BLaER1 treated with 17β-estradiol and CSF1 and Interleukin-3, amounts not matched to agents 10 nM and 100 nM (cell line): ENCODE measurements around the gene WFS1.

Experiments
- H3K27ac ChIP-seq, 11 experiments: shearing (Covaris generic); formaldehyde crosslinking; 2 replicates each; pipeline ENCODE4 v1.8.1; 2022
- H3K27me3 ChIP-seq, 11 experiments: shearing (Covaris generic); formaldehyde crosslinking; 2 replicates each; pipeline ENCODE4 v1.8.1; 2022
- H3K36me3 ChIP-seq, 11 experiments: shearing (Covaris generic); formaldehyde crosslinking; 2 replicates each; pipeline ENCODE4 v1.8.1; 2022
- H3K4me1 ChIP-seq, 10 experiments: shearing (Covaris generic); formaldehyde crosslinking; 2 replicates each; pipeline ENCODE4 v1.8.1; 2022
- H3K4me2 ChIP-seq, 11 experiments: shearing (Covaris generic); formaldehyde crosslinking; 2 replicates each; pipeline ENCODE4 v1.8.1; 2022
- H3K4me3 ChIP-seq, 10 experiments: shearing (Covaris generic); formaldehyde crosslinking; 2 replicates each; pipeline ENCODE4 v1.8.1; 2022
- H3K9ac ChIP-seq, 11 experiments: shearing (Covaris generic); formaldehyde crosslinking; 2 replicates each; pipeline ENCODE4 v1.8.1; 2022
- H3K9me3 ChIP-seq, 11 experiments: shearing (Covaris generic); formaldehyde crosslinking; replicated peaks in 1 of 11; 2 replicates each; pipeline ENCODE4 v1.8.1; 2022
- H4K20me1 ChIP-seq, 11 experiments: shearing (Covaris generic); formaldehyde crosslinking; 2 replicates each; pipeline ENCODE4 v1.8.1; 2022
- Cebpa-rat ChIP-seq, 11 experiments: shearing (Covaris generic); IDR thresholded peaks; 2 replicates each; pipeline ENCODE4 v1.8.1; 2022

The WFS1 gene

GRCh38 chr4:6259886-6260285 is 9.8 kb upstream of the WFS1 start:
- no peak overlapping the region for H3K4me3 ChIP-seq
- H3K4me2 ChIP-seq: peak overlapping the region; percentile 77 to 100 (median 90)
- peaks cover 0 to 43% (median 0%) of the 10 kb centered on the region in 11 experiments; a peak in 8 of 22 replicates for H3K27me3 ChIP-seq
- H3K36me3 ChIP-seq: no peaks in the 10 kb centered on the region
- peak overlapping the region in 8 of 11 experiments; percentile 2 to 89 (median 69); a peak in 13 of 22 replicates for H3K27ac ChIP-seq
- TF ChIP-seq Cebpa-rat (IDR thresholded peaks at IDR 0.05): no peak
- H4K20me1 ChIP-seq: 0 out of 22 replicates have a peak, but pooled peaks cover 0 to 4% (median 0%) of the 10 kb centered on the region in 11 experiments
- peaks cover 83 to 99% (median 93%) of the 10 kb centered on the region in 10 experiments for H3K4me1 ChIP-seq
- H3K9ac ChIP-seq: peak overlapping the region in 5 of 11 experiments; percentile 7 to 78 (median 61); a peak in 9 of 22 replicates
- peaks cover 4 to 14% (median 9%) of the 10 kb centered on the region in 11 experiments; a peak in 14 of 22 replicates for H3K9me3 ChIP-seq

DNA sequence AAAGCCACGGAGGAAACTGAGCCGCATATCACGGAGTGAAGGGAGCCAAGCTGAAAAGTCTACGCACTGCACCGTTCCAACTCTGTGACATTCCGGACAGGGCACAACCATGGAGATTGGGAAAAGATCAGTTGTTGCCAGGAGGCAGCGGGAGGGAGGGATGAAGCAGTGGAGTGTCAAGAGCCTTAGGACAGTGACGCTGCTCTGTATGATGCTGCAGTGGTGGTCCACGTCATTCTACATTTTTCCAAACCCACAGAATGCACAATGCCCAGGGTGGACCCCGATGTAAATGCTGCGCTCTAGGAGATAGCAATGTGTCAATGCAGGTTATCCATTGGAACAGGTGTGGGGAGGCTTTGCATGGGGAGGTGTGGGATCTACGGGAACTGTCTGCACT is 7.5 kb upstream of the WFS1 start:
- 0 out of 22 replicates have a peak, but pooled peaks cover 0 to 4% (median 0%) of the 10 kb centered on the region in 11 experiments for H4K20me1 ChIP-seq
- H3K27ac ChIP-seq: peak overlapping the region in 5 of 11 experiments; percentile 67 to 89 (median 80); a peak in 7 of 22 replicates
- peak overlapping the region; percentile 77 to 100 (median 90); a peak in 20 of 22 replicates for H3K4me2 ChIP-seq
- H3K4me3 ChIP-seq: no peak overlapping the region
- no peak for TF ChIP-seq Cebpa-rat (IDR thresholded peaks at IDR 0.05)
- H3K27me3 ChIP-seq: peaks cover 0 to 43% (median 0%) of the 10 kb centered on the region in 11 experiments; a peak in 8 of 22 replicates
- H3K36me3 ChIP-seq: no peaks in the 10 kb centered on the region
- H3K9ac ChIP-seq: peak overlapping the region in 4 of 11 experiments; percentile 12 to 78 (median 68); a peak in 4 of 22 replicates
- peaks cover 92 to 100% (median 100%) of the 10 kb centered on the region in 10 experiments for H3K4me1 ChIP-seq
- no peaks in the 10 kb centered on the region for H3K9me3 ChIP-seq

- Histone ChIP-seq H3K36me3 (no peaks in the 10 kb centered on the region), H3K4me1 (peaks cover 91 to 100% (median 100%) of the 10 kb centered on the region in 10 experiments), H3K9me3 (no peaks in the 10 kb centered on the region), H3K27me3 (peaks cover 0 to 43% (median 0%) of the 10 kb centered on the region in 11 experiments; a peak in 8 of 22 replicates), H4K20me1 (0 out of 22 replicates have a peak, but pooled peaks cover 0 to 4% (median 0%) of the 10 kb centered on the region in 11 experiments), H3K4me2 (peak overlapping the region; percentile 60 to 100 (median 90)), H3K9ac (peak overlapping the region in 5 of 11 experiments; percentile 2 to 52 (median 35); a peak in 5 of 22 replicates), H3K4me3 (no peak overlapping the region; a peak in 1 of 20 replicates), H3K27ac (peak overlapping the region in 4 of 11 experiments; percentile 33 to 80 (median 74); a peak in 7 of 22 replicates)
- no peak for TF ChIP-seq Cebpa-rat (IDR thresholded peaks at IDR 0.05)
Observed at GRCh38 chr4:6262847-6263487, 6.7 kb upstream of the WFS1 start.

DNA sequence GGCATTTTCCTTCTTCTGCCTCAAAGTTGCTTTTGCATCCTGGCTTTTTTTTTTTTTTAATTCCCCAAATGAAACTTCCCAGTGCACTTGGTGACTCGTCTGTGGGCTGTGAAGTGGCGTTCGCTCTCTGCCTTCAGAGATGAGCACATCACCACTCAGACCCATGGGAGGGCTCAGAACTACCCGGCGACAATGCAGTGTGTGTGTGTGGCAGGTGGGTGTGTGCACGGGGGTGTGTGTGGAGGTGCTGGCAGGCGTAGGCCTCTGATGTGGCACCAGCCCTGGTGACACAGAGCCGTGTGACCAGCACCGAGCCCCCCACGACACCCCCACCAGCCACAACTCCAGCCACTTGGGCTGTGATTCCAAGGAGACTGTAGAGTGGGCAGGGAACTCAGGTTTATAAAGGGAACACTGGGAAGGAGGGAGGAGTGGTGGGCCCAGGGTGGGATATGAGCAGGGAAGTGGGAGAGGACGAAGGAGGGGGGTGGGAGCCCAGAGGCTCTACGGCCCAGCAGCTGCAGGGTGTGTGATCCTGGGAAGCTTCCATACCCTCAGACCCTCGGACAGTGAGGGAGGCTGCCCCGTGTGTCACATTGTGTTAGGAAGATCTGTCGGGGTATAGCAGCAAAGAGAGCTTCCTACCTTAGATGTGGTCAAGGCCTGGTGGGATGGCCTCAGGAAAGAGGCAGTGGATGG is 6.0 kb upstream of the WFS1 start:
- Histone ChIP-seq H3K4me3 (no peak overlapping the region), H3K9me3 (no peaks in the 10 kb centered on the region), H3K27ac (peak overlapping the region in 5 of 11 experiments; percentile 31 to 80 (median 71); a peak in 8 of 22 replicates), H3K9ac (peak overlapping the region in 5 of 11 experiments; percentile 2 to 52 (median 35); a peak in 7 of 22 replicates), H4K20me1 (0 out of 22 replicates have a peak, but pooled peaks cover 0 to 4% (median 0%) of the 10 kb centered on the region in 11 experiments), H3K4me2 (peak overlapping the region; percentile 60 to 100 (median 90)), H3K4me1 (peaks cover 91 to 100% (median 100%) of the 10 kb centered on the region in 10 experiments), H3K36me3 (no peaks in the 10 kb centered on the region), H3K27me3 (peaks cover 0 to 43% (median 0%) of the 10 kb centered on the region in 11 experiments; a peak in 8 of 22 replicates)
- TF ChIP-seq Cebpa-rat (IDR thresholded peaks at IDR 0.05): no peak

DNA sequence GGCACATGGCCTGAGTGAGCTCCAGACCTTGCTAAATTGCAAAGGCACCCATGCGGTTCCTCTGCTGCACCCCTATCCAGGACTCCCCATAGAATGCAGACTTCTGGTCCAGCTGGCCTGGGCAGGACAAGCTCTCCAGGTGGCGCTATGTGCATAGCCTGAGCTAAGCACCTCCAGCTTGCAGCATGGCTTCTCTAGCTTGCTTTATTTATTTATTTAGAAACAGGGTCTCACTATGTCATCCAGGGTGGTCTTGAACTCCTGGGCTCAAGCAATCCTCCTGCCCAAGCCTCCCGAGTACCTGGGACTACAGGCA is 5.5 kb upstream of the WFS1 start:
- Histone ChIP-seq H3K4me3 (no peak overlapping the region), H3K9ac (peak overlapping the region in 3 of 11 experiments; percentile 29 to 47 (median 35); a peak in 2 of 22 replicates), H3K27me3 (peaks cover 0 to 39% (median 0%) of the 10 kb centered on the region in 11 experiments; a peak in 8 of 22 replicates), H3K36me3 (no peaks in the 10 kb centered on the region), H4K20me1 (0 out of 22 replicates have a peak, but pooled peaks cover 0 to 4% (median 0%) of the 10 kb centered on the region in 11 experiments), H3K27ac (peak overlapping the region in 6 of 11 experiments; percentile 26 to 80 (median 74); a peak in 10 of 22 replicates), H3K4me2 (peak overlapping the region; percentile 60 to 100 (median 90)), H3K9me3 (no peaks in the 10 kb centered on the region), H3K4me1 (peaks cover 94 to 100% (median 100%) of the 10 kb centered on the region in 10 experiments)
- no peak for TF ChIP-seq Cebpa-rat (IDR thresholded peaks at IDR 0.05)

DNA sequence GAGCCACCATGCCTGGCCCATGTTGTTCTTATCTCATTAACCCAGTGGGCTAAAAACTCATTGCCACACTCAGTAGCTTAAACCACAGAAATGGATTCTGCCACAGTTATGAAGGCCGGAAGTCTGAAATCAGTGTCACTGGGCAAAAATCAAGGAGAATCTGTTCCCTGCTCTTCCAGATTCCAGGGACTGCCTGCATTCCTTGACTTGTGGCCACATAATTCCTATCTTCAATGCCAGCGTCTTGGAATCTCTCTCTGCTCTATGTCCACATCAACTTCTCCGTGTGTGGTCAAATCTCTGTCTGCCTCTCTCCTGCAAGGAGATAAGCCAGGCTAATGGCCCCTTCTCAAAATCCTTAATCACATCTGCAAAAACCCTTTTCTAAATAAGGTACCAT is 4.1 kb upstream of the WFS1 start:
- Histone ChIP-seq H3K27me3 (peaks cover 3 to 30% (median 6%) of the 10 kb centered on the region in 11 experiments; a peak in 17 of 22 replicates), H3K4me3 (no peak overlapping the region), H3K4me1 (peaks cover 86 to 94% (median 91%) of the 10 kb centered on the region in 10 experiments), H3K27ac (peak overlapping the region in 4 of 11 experiments; percentile 71 to 80 (median 77); a peak in 8 of 22 replicates), H3K9ac (no peak overlapping the region), H3K9me3 (no peaks in the 10 kb centered on the region), H3K4me2 (peak overlapping the region in 10 of 11 experiments; percentile 6 to 100 (median 92); a peak in 19 of 22 replicates), H4K20me1 (peaks cover 0 to 8% (median 2%) of the 10 kb centered on the region in 11 experiments; a peak in 16 of 22 replicates), H3K36me3 (no peaks in the 10 kb centered on the region)
- no peak for TF ChIP-seq Cebpa-rat (IDR thresholded peaks at IDR 0.05)

DNA sequence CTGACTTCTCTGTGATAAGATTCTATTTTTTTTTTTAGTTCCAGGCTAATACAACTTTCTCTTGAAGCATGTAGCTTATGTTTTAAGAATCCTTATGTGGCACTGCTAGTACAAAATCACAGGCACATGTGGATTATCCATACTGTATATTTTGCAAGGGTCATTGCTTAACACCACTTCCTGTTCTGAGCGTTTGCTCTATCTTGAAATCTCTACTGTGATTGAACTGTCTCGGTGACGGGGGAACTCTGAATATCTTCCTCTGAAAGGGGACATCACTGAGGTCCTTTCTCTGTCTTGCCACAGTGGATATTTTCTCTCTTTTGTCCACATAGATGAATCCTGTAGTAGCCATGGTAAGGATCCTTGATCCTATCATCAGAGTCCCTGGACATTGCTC is 2.1 kb upstream of the WFS1 start:
- H3K4me2 ChIP-seq: peak overlapping the region; percentile 86 to 100 (median 90)
- TF ChIP-seq Cebpa-rat (IDR thresholded peaks at IDR 0.05): peak in 10 of 11 experiments; percentile 35 to 95 (median 83); a peak in 17 of 22 replicates

More for the DNA sequence above, 2.1 kb upstream of the WFS1 start:
- H3K9ac ChIP-seq: peak overlapping the region; percentile 16 to 69 (median 57); a peak in 21 of 22 replicates
- H4K20me1 ChIP-seq: peaks cover 7 to 28% (median 22%) of the 10 kb centered on the region in 11 experiments; a peak in 20 of 22 replicates
- peak overlapping the region in 7 of 10 experiments; percentile 1 to 51 (median 9); a peak in 7 of 20 replicates for H3K4me3 ChIP-seq
- no peaks in the 10 kb centered on the region for H3K9me3 ChIP-seq
- peak overlapping the region; percentile 66 to 84 (median 76) for H3K27ac ChIP-seq
- H3K36me3 ChIP-seq: no peaks in the 10 kb centered on the region
- peaks cover 87 to 94% (median 91%) of the 10 kb centered on the region in 10 experiments for H3K4me1 ChIP-seq
- H3K27me3 ChIP-seq: peaks cover 11 to 35% (median 24%) of the 10 kb centered on the region in 11 experiments; a peak in 18 of 22 replicates
